ENCODE measurements around the gene MSLN.

- TF ChIP-seq CTCF (conservative IDR thresholded peaks at IDR 0.05): no peak
- no peak for TF ChIP-seq ZFX (IDR thresholded peaks at IDR 0.05)
Measured at GRCh38 chr16:817001-817906, 56.7 kb downstream of the MSLN start.
